ENCODE results near the gene AP5S1.

The AP5S1 gene

GRCh38 chr20:3865152-3865886 lies 45.0 kb downstream of the AP5S1 start:
- no peak overlapping the region for H3K27ac ChIP-seq
- TF ChIP-seq, protein P1, sequence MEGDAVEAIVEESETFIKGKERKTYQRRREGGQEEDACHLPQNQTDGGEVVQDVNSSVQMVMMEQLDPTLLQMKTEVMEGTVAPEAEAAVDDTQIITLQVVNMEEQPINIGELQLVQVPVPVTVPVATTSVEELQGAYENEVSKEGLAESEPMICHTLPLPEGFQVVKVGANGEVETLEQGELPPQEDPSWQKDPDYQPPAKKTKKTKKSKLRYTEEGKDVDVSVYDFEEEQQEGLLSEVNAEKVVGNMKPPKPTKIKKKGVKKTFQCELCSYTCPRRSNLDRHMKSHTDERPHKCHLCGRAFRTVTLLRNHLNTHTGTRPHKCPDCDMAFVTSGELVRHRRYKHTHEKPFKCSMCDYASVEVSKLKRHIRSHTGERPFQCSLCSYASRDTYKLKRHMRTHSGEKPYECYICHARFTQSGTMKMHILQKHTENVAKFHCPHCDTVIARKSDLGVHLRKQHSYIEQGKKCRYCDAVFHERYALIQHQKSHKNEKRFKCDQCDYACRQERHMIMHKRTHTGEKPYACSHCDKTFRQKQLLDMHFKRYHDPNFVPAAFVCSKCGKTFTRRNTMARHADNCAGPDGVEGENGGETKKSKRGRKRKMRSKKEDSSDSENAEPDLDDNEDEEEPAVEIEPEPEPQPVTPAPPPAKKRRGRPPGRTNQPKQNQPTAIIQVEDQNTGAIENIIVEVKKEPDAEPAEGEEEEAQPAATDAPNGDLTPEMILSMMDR (conservative IDR thresholded peaks at IDR 0.05), result no peak

DNA sequence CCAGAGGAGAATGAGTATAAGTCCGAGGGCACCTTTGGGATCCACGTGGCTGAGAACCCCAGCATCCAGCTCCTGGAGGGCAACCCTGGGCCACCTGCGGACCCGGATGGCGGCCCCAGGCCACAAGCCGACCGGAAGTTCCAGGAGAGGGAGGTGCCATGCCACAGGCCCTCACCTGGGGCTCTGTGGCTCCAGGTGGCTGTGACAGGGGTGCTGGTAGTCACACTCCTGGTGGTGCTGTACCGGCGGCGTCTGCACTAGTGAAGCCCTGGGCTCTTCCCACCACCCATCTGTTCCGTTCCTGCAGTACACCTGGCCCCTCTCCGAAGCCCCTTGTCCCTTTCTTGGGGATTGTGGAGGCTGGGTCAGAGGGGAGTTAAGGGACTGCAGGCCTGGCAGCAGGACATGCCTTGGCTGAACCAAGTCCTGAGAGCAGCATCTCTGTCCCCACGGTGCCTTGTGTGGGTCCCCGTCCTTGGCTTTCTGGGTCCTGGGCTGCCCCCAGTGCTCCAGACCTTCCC lies 45.6 kb downstream of the AP5S1 start:
- TF ChIP-seq, protein P1 (conservative IDR thresholded peaks at IDR 0.05), result no peak
- H3K27ac ChIP-seq, result no peak overlapping the region

DNA sequence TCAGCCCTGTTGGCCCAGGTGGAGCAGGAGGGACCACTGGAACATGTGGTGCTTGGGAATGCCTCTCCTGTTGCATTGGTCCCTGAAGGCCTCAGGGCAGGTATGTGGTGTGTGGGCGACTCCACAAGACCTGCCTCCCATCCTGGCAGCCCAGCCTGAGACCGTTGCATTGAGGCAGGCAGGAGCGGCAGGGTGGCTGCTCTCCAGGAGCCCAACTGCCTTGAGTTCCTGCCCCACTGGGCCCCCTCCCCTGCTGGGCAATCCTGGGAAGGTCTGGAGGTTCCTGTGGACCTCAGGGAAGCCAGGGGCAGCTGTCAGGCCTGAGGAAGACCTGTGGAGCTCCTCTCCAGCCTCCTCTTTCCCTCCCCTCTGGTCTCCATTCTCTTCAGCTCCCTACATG lies 46.1 kb downstream of the AP5S1 start:
- H3K27ac ChIP-seq, result no peak overlapping the region
- TF ChIP-seq, protein P1 (conservative IDR thresholded peaks at IDR 0.05), result no peak

GRCh38 chr20:3867802-3868201 lies 47.5 kb downstream of the AP5S1 start:
- no peak overlapping the region for H3K27ac ChIP-seq
- TF ChIP-seq, protein P1 (conservative IDR thresholded peaks at IDR 0.05), result no peak

DNA sequence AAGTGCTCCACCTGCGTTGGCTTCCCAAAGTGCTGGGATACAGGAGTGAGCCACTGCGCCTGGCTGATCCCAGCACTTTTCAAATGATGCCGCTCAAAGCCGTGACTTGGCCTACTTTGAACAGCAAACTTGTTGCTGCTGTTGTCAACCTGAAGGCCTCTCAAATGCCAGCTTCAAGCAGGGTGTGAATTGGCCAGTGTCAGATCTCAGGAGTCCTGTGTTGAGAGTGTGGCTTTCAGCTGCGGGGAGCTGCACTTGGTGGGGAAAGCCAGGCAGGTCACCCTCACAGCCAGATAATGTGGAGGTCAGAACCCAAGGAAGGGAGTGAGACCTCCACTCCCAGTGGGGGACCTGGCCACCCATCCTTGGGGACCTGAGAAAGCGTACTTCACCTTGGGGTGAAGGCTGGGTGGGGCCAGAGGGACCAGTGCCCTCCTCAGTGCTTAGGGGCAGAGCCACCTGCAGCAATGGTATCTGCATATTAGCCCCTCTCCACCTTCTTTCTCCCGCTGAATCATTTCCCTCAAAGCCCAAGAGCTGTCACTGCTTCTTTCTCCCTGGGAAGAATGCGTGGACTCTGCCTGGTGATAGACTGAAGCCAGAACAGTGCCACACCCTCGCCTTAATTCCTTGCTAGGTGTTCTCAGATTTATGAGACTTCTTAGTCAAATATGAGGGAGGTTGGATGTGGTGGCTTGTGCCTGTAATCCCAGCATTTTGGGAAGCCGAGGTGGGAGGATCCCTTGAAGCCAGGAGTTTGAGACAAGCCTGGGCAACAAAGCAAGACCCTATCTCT lies 49.7 kb downstream of the AP5S1 start:
- no peak overlapping the region for H3K27ac ChIP-seq
- TF ChIP-seq, protein P1 (conservative IDR thresholded peaks at IDR 0.05), result no peak

DNA sequence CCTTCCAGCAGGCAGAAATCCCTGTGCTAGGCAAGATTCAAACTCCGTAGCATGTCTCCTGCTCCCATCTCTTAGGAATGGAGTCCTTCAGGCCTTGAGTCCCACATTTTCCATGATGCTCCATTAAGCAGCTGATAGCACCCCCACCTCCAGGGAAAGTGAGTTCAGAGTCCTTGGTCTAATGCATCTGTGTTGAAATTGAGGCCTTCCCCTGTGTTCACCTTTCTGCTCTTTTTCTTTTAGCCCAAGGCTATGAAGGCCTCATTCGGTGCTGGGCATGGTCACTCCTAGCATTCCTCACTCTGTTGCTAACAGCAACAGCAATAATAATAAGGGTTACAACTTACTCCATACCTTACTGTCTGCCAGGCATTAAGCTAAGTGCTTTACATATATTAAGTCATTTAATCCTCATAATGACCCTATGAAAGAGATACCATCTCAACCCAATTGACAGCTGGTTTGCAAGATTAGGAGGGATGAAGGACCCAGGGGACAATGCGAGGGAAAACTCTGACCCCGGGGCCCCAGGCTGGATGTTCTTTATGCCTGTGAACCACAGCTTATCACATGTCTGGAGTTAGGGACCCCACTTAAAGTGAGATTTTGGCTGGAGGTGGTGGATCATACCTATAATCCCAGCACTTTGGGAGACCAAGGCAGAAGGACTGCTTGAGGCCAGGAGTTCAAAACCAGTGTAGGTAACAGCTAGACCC lies 51.4 kb downstream of the AP5S1 start:
- H3K27ac ChIP-seq, result no peak overlapping the region
- TF ChIP-seq, protein P1 (conservative IDR thresholded peaks at IDR 0.05), result no peak

GRCh38 chr20:3873507-3873906 lies 53.2 kb downstream of the AP5S1 start:
- TF ChIP-seq, protein P1 (conservative IDR thresholded peaks at IDR 0.05), result no peak
- no peak overlapping the region for H3K27ac ChIP-seq
